Tibial nerve (tissue), 4 donors: ENCODE data around the gene LATS2. TPM values are rescaled to one million over a fixed set of nuclear protein-coding genes. Genes with fewer than 3 reads are reported as not detected.

Experiments
- DNase-seq, 2 donors: peaks; one replicate each; pipeline ENCODE4 v3.0.0-alpha.2; 2019; ENCODE audit warnings: low spot score in 2 of 2
- H3K27ac ChIP-seq, 4 donors: fragments of 200-600 bp; sonication (generic) in 3 of 4; one replicate each; pipeline ENCODE4 v1.5.1; 2017 to 2019; ENCODE audit warnings: mild to moderate bottlenecking in 1 of 4
- H3K27me3 ChIP-seq, 2 donors: fragments of 200-600 bp; sonication (generic) in 1 of 2; one replicate each; pipeline versions ENCODE4 v1.5.1 to v1.6.0; 2017 to 2019
- H3K36me3 ChIP-seq, 3 donors: fragments of 200-600 bp; sonication (generic); one replicate each; pipeline ENCODE4 v1.5.1; 2018 to 2019
- H3K4me1 ChIP-seq, 4 donors: fragments of 200-600 bp; sonication (generic) in 3 of 4; one replicate each; pipeline ENCODE4 v1.5.1; 2017 to 2019
- H3K4me3 ChIP-seq, 4 donors: fragments of 200-600 bp; sonication (generic) in 3 of 4; one replicate each; pipeline ENCODE4 v1.5.1; 2017 to 2019; ENCODE audit warnings: mild to moderate bottlenecking in 1 of 4, moderate library complexity in 1 of 4
- H3K9me3 ChIP-seq, 4 donors: fragments of 200-600 bp; sonication (generic) in 3 of 4; one replicate each; pipeline ENCODE4 v1.5.1; 2017 to 2019
- CTCF ChIP-seq, 5 experiments: fragments of 200-600 bp in 3 of 5; fragments of 450-650 bp in 2 of 5; sonication (generic) in 3 of 5; IDR thresholded peaks; one replicate each; pipeline ENCODE4 v1.5.1; 2016 to 2019; ENCODE audit warnings: antibody characterized with exemption in 5 of 5, mild to moderate bottlenecking in 3 of 5, moderate library complexity in 2 of 5
- EP300 ChIP-seq, 2 donors: sonication (generic); formaldehyde crosslinking; IDR thresholded peaks; one replicate each; pipeline ENCODE4 v1.6.1; 2017; ENCODE audit warnings: antibody characterized with exemption in 2 of 2, mild to moderate bottlenecking in 1 of 2
- POLR2A ChIP-seq, 2 donors: fragments of 450-650 bp; IDR thresholded peaks; one replicate each; pipeline ENCODE4 v1.6.1; 2017; ENCODE audit warnings: antibody characterized with exemption in 2 of 2, mild to moderate bottlenecking in 2 of 2, moderate library complexity in 2 of 2
- WGBS, 2 donors: methylation state at CpG; one replicate each; pipeline ENCODE4 v1.1.5; 2018; 5-methylcytosine and 5-hydroxymethylcytosine counted together
- total RNA-seq, 4 donors: library from RNA; depleted of rRNA; stranded (reverse); fragments of >200 nt; gene quantifications; one replicate each; pipeline ENCODE4 v1.1.0, GENCODE V29; 2016

The LATS2 gene
- total RNA-seq, 4 donors from 2014 or later, result 40.2 to 49.4 (median 42.3) TPM

GRCh38 chr13:20990910-20991525, 70.4 kb downstream of the LATS2 start:
- peaks cover 0 to 20% (median 0%) of the 10 kb centered on the region in 4 donors for H3K4me1 ChIP-seq
- H3K27ac ChIP-seq, result peak overlapping the region in 1 of 4 donors; percentile 13
- H3K4me3 ChIP-seq, result no peak overlapping the region
- WGBS, 2 donors, result 90 to 95% methylated on average over 11 to 14 of the region's 14 CpGs
- no peaks in the 10 kb centered on the region for H3K9me3 ChIP-seq
- DNase-seq, result no peak
- no peak for TF ChIP-seq CTCF (IDR thresholded peaks at IDR 0.05)
- TF ChIP-seq EP300 (IDR thresholded peaks at IDR 0.05), result no peak
- no peak for TF ChIP-seq POLR2A (IDR thresholded peaks at IDR 0.05)
- no peaks in the 10 kb centered on the region for H3K27me3 ChIP-seq
- peaks cover 7 to 64% (median 9%) of the 10 kb centered on the region in 3 donors for H3K36me3 ChIP-seq

- DNase-seq, result no peak
- Histone ChIP-seq H3K9me3 (no peaks in the 10 kb centered on the region), H3K4me1 (peaks cover 0 to 20% (median 0%) of the 10 kb centered on the region in 4 donors), H3K4me3 (no peak overlapping the region), H3K27me3 (no peaks in the 10 kb centered on the region), H3K27ac (peak overlapping the region in 3 of 4 donors; percentile 13 to 66 (median 32)), H3K36me3 (peaks cover 7 to 71% (median 9%) of the 10 kb centered on the region in 3 donors)
- no peak for TF ChIP-seq POLR2A (IDR thresholded peaks at IDR 0.05)
- no peak for TF ChIP-seq CTCF (IDR thresholded peaks at IDR 0.05)
- no peak for TF ChIP-seq EP300 (IDR thresholded peaks at IDR 0.05)
- 49 to 52% methylated on average over 9 of the region's 9 CpGs for WGBS, 2 donors
Measured at GRCh38 chr13:20989656-20990321, 71.6 kb downstream of the LATS2 start.

GRCh38 chr13:20988909-20989655, 72.3 kb downstream of the LATS2 start:
- no peak for DNase-seq
- Histone ChIP-seq H3K27ac (peak overlapping the region in 2 of 4 donors; percentile 13 to 66), H3K4me1 (peaks cover 0 to 16% (median 0%) of the 10 kb centered on the region in 4 donors), H3K4me3 (no peak overlapping the region), H3K36me3 (peaks cover 7 to 68% (median 9%) of the 10 kb centered on the region in 3 donors), H3K27me3 (no peaks in the 10 kb centered on the region), H3K9me3 (no peaks in the 10 kb centered on the region)
- WGBS, 2 donors, result 87 to 92% methylated on average over 34 to 44 of the region's 44 CpGs
- TF ChIP-seq POLR2A (IDR thresholded peaks at IDR 0.05) (no peak), EP300 (IDR thresholded peaks at IDR 0.05) (no peak), CTCF (IDR thresholded peaks at IDR 0.05) (no peak)

GRCh38 chr13:20988033-20988908, 73.1 kb downstream of the LATS2 start:
- Histone ChIP-seq H3K36me3 (peaks cover 7 to 73% (median 9%) of the 10 kb centered on the region in 3 donors), H3K4me1 (peaks cover 0 to 8% (median 0%) of the 10 kb centered on the region in 4 donors), H3K4me3 (no peak overlapping the region), H3K27me3 (no peaks in the 10 kb centered on the region), H3K27ac (no peak overlapping the region), H3K9me3 (no peaks in the 10 kb centered on the region)
- TF ChIP-seq CTCF (IDR thresholded peaks at IDR 0.05), result no peak
- TF ChIP-seq EP300 (IDR thresholded peaks at IDR 0.05), result no peak
- TF ChIP-seq POLR2A (IDR thresholded peaks at IDR 0.05), result no peak
- WGBS, 2 donors, result 96 to 97% methylated on average over 59 to 62 of the region's 87 CpGs
- DNase-seq, result no peak
